C4-2B (cell line): ENCODE measurements around the gene ST6GALNAC3.
"Not testable (repeated sequence)": the region's sequence is repeated elsewhere in the genome, so short reads cannot be mapped to it uniquely, and the experiment has no call there.

Source experiments
- ZFX ChIP-seq: fragments of 450-650 bp; IDR thresholded peaks from 2 replicates; pipeline ENCODE4 v1.6.1; 2017
- TF ChIP-seq, protein P1 (sequence below): fragments of 450-650 bp; conservative IDR thresholded peaks from 2 replicates; pipeline ENCODE4 v1.5.1; 2017; ENCODE audit warnings: mild to moderate bottlenecking

DNA sequence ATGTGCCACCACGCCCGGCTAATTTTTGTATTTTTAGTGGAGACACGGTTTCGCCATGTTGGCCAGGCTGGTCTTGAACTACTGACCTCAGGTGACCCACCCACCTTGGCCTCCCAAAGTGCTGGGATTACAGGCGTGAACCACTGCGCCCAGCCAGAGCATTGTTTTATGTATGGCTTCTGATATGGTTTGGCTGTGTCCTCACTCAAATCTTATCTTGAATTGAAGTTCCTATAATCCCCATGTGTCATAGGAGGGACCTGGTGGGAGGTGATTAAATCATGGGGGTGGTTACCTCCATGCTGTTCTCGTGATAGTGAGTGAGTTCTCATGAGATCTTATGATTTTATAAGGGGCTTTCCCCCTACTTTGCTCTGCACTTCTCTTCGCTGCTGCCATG, 22.5 kb downstream of the ST6GALNAC3 start:
- TF ChIP-seq, protein P1, sequence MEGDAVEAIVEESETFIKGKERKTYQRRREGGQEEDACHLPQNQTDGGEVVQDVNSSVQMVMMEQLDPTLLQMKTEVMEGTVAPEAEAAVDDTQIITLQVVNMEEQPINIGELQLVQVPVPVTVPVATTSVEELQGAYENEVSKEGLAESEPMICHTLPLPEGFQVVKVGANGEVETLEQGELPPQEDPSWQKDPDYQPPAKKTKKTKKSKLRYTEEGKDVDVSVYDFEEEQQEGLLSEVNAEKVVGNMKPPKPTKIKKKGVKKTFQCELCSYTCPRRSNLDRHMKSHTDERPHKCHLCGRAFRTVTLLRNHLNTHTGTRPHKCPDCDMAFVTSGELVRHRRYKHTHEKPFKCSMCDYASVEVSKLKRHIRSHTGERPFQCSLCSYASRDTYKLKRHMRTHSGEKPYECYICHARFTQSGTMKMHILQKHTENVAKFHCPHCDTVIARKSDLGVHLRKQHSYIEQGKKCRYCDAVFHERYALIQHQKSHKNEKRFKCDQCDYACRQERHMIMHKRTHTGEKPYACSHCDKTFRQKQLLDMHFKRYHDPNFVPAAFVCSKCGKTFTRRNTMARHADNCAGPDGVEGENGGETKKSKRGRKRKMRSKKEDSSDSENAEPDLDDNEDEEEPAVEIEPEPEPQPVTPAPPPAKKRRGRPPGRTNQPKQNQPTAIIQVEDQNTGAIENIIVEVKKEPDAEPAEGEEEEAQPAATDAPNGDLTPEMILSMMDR = not testable (repeated sequence)
- not testable (repeated sequence) for TF ChIP-seq ZFX
